SK-N-SH treated with all-trans-retinoic acid at 6 μM for 48 hours (cell line): ENCODE measurements around the gene PIR.

ENCODE experiments used
- SNAI2 ChIP-seq: fragments of 250-450 bp; sonication (Bioruptor Pico); IDR thresholded peaks from 2 replicates; pipeline ENCODE4 v1.5.0; 2020; ENCODE audit warnings: mild to moderate bottlenecking, moderate library complexity
- ZNF8 ChIP-seq: fragments of 450-650 bp; formaldehyde crosslinking; IDR thresholded peaks from 2 replicates; pipeline ENCODE4 v1.5.0; 2020; ENCODE audit warnings: mild to moderate bottlenecking, moderate library complexity
- TF ChIP-seq, protein P1 (sequence below): fragments of 250-450 bp; sonication (Bioruptor Pico); IDR thresholded peaks from 2 replicates; pipeline ENCODE4 v1.8.0; 2021; ENCODE audit warnings: low read depth, mild to moderate bottlenecking, moderate library complexity, borderline replicate concordance

DNA sequence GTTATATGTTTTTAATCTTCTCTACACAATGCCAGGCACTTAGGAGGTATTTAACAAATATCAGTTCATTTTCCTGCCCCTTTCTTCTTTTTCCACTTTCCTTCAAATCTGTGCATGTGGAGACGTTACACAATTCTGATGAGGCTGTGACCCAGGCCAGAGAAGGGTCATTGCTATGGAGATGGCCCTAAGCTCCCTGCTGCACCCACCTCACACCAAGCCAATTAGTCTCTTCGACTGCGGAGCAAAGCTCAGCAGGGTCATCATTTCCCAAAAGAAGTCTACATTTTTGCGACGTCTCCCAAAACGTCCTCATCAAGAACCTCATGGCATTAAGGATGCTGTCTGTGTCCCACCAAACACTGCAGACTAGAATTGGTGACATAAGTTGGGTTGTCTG lies 80.0 kb downstream of the PIR start:
- TF ChIP-seq SNAI2: no peak
- TF ChIP-seq, protein P1, sequence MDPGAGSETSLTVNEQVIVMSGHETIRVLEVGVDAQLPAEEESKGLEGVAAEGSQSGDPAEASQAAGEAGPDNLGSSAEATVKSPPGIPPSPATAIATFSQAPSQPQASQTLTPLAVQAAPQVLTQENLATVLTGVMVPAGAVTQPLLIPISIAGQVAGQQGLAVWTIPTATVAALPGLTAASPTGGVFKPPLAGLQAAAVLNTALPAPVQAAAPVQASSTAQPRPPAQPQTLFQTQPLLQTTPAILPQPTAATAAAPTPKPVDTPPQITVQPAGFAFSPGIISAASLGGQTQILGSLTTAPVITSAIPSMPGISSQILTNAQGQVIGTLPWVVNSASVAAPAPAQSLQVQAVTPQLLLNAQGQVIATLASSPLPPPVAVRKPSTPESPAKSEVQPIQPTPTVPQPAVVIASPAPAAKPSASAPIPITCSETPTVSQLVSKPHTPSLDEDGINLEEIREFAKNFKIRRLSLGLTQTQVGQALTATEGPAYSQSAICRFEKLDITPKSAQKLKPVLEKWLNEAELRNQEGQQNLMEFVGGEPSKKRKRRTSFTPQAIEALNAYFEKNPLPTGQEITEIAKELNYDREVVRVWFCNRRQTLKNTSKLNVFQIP (CRISPR knock-in tag): no peak
- no peak for TF ChIP-seq ZNF8
